ENCODE measurements around the gene OXA1L. TPM values are rescaled to one million over a fixed set of nuclear protein-coding genes. Genes with fewer than 3 reads are reported as not detected.

Gene OXA1L
- total and polyA plus RNA-seq, 2 of the 13 experiments (the other 11 are each of a cell fraction or from before 2014, with no cell fraction given): 230 to 589 TPM

DNA sequence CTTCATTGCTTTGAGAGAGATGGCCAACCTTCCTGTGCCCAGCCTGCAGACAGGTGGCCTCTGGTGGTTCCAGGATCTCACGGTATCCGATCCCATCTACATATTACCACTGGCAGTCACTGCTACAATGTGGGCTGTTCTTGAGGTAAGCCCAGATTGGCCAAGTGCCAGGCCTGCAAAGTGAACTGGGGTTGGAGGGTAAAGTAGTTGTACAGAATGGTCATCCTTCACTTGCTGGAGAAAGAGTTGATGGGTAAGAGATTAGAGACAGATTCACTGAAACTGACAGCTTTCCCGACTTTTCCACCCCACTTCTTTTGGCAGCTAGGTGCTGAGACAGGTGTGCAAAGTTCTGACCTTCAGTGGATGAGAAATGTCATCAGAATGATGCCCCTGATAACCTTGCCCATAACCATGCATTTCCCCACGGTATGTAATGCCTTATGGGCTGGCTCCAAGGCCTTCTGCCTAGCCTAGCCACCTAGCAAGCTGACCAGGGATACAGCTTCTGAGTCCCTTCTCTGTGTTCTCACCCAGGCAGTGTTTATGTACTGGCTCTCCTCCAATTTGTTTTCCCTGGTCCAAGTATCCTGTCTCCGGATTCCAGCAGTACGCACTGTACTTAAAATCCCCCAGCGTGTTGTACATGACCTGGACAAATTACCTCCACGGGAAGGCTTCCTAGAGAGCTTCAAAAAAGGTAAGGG, 4.1 kb downstream of the OXA1L start:
- no peak overlapping the region for H3K9ac ChIP-seq (ENCODE audit: insufficient read depth, low read depth, low read length)
- WGBS (ENCODE audit: low lambda C conversion rate): 94% methylated on average over 8 of the region's 8 CpGs
- no peak overlapping the region for H3K4me2 ChIP-seq (ENCODE audit: low read depth, low read length)
- H3K27ac ChIP-seq (ENCODE audit: extremely low read length, insufficient read depth, low read length): no peak overlapping the region
- no peaks in the 10 kb centered on the region; a peak in 1 of 5 replicates for H3K27me3 ChIP-seq (ENCODE audit: control insufficient read depth in 1 of 2, insufficient read depth in 2 of 2, low read length in 2 of 2)
- peaks cover 23% of the 10 kb centered on the region for H3K79me2 ChIP-seq (ENCODE audit: insufficient read depth, low read length)
- no peak for ATAC-seq
- no peaks in the 10 kb centered on the region for H4K20me1 ChIP-seq (ENCODE audit: insufficient read depth, low read length)
- ChIA-PET CTCF (ENCODE audit: low intra/inter-chr PET ratio, low total read pairs) (no interaction called here), POLR2A (no interaction called here)
- peaks cover 33% of the 10 kb centered on the region for H3K4me1 ChIP-seq (ENCODE audit: insufficient read depth, low read length)
- no peaks in the 10 kb centered on the region for H3K9me3 ChIP-seq (ENCODE audit: low read length)
- no TSS peak for BruUV-seq (replicated peaks)
- no peak for FAIRE-seq
- DNase-seq (ENCODE audit: low spot score): no peak
- H2AFZ ChIP-seq (ENCODE audit: low read length): no peak overlapping the region
- intact Hi-C loops (cut with micrococcal nuclease; ENCODE audit: unreplicated experiment) (no loop called here), in situ Hi-C loops (cut with HindIII; ENCODE audit: extremely low pct_ligation_motif_present, low pct_unique_long_range_greater_than_20kb) (loop anchor here (10.0 kb wide), 1 partner anchor 84 kb away; no protein-coding TSS in a partner anchor)
- H3K4me3 ChIP-seq (replicated peaks in 1 of 3; ENCODE audit: insufficient read depth in 1 of 3, low read depth in 2 of 3, low read length in 3 of 3): no peak overlapping the region
- H3K36me3 ChIP-seq (replicated peaks in 1 of 2; ENCODE audit: control insufficient read depth in 1 of 2, insufficient read depth in 2 of 2, low read length in 2 of 2): peaks cover 32 to 41% of the 10 kb centered on the region in 2 experiments
- TF ChIP-seq SRY (CRISPR knock-in tag; IDR thresholded peaks at IDR 0.05): no peak
- TF ChIP-seq SMAD1 (CRISPR knock-in tag; IDR thresholded peaks at IDR 0.05; ENCODE audit: borderline replicate concordance, low read depth): 0 out of 2 replicates have a peak, but pooled peaks have one; percentile 81
- TF ChIP-seq SMARCE1 (IDR thresholded peaks at IDR 0.05; ENCODE audit: borderline replicate concordance): no peak
- TF ChIP-seq NFE2L1 (CRISPR knock-in tag; IDR thresholded peaks at IDR 0.05; ENCODE audit: borderline replicate concordance): 0 out of 2 replicates have a peak, but pooled peaks have one; percentile 55
- peak; percentile 61 for TF ChIP-seq RBM22 (optimal IDR thresholded peaks at IDR 0.05; ENCODE audit: low read length)
- 0 out of 2 replicates have a peak, but pooled peaks have one; percentile 3 for TF ChIP-seq NFYB (CRISPR knock-in tag; IDR thresholded peaks at IDR 0.05)
- TF ChIP-seq, protein P1, sequence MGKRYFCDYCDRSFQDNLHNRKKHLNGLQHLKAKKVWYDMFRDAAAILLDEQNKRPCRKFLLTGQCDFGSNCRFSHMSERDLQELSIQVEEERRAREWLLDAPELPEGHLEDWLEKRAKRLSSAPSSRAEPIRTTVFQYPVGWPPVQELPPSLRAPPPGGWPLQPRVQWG (CRISPR knock-in tag; IDR thresholded peaks at IDR 0.05; ENCODE audit: borderline replicate concordance, low read depth): no peak
- TF ChIP-seq LCORL (IDR thresholded peaks at IDR 0.05): peak; percentile 57; the same call in 1 of the 2 replicates
- no peak for TF ChIP-seq LCORL (CRISPR knock-in tag; IDR thresholded peaks at IDR 0.05)
- 0 out of 2 replicates have a peak, but pooled peaks have one; percentile 56 for TF ChIP-seq ZNF567 (CRISPR knock-in tag; IDR thresholded peaks at IDR 0.05; ENCODE audit: borderline replicate concordance)
- TF ChIP-seq KLF13 (CRISPR knock-in tag; IDR thresholded peaks at IDR 0.05): 0 out of 2 replicates have a peak, but pooled peaks have one; percentile 57
- TF ChIP-seq POLR2A (IDR thresholded peaks at IDR 0.05; ENCODE audit: insufficient read depth in 1 of 2, low read depth in 2 of 2, low read length in 2 of 2): peak; percentile 18 to 44; a peak in 2 of 4 replicates
- no peak for TF ChIP-seq ZNF276 (CRISPR knock-in tag; IDR thresholded peaks at IDR 0.05; ENCODE audit: low read depth)
- TF ChIP-seq ZNF704 (CRISPR knock-in tag; IDR thresholded peaks at IDR 0.05; ENCODE audit: borderline replicate concordance): no peak
- TF ChIP-seq AGO2 (optimal IDR thresholded peaks at IDR 0.05; ENCODE audit: low read depth, low read length): no peak
- no peak for TF ChIP-seq RORA (CRISPR knock-in tag; IDR thresholded peaks at IDR 0.05)
- no peak for TF ChIP-seq CREM (IDR thresholded peaks at IDR 0.05)
- TF ChIP-seq CREM (CRISPR knock-in tag; IDR thresholded peaks at IDR 0.05): no peak
- TF ChIP-seq, protein P2, sequence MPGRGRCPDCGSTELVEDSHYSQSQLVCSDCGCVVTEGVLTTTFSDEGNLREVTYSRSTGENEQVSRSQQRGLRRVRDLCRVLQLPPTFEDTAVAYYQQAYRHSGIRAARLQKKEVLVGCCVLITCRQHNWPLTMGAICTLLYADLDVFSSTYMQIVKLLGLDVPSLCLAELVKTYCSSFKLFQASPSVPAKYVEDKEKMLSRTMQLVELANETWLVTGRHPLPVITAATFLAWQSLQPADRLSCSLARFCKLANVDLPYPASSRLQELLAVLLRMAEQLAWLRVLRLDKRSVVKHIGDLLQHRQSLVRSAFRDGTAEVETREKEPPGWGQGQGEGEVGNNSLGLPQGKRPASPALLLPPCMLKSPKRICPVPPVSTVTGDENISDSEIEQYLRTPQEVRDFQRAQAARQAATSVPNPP (CRISPR knock-in tag; IDR thresholded peaks at IDR 0.05): no peak

Measured in HepG2 (cell line).